Psoas muscle (tissue), 8 donors: ENCODE measurements around the gene SIK2. TPM values are rescaled to one million over a fixed set of nuclear protein-coding genes. Genes with fewer than 3 reads are reported as not detected.

ENCODE experiments used
- ATAC-seq, 4 donors: fragments of 200-7000 bp; cut with Tn5 transposase; one replicate each; pipeline ENCODE4 v1.9.1; 2020; ENCODE audit warnings: moderate library complexity in 3 of 4, mild to moderate bottlenecking in 2 of 4
- DNase-seq, 2 donors: peaks; one replicate each; pipeline ENCODE4 v3.0.0-alpha.2; 2020
- H3K27ac ChIP-seq: fragments of 200-600 bp; one replicate; pipeline ENCODE4 v1.8.0; 2022
- H3K27me3 ChIP-seq, 3 donors: fragments of 200-600 bp in 1 of 3; one replicate each; pipeline versions ENCODE4 v1.6.1 to v1.8.0; 2013 to 2022; ENCODE audit warnings: low read length in 2 of 3, mild to moderate bottlenecking in 2 of 3, moderate library complexity in 1 of 3; ENCODE audit not compliant: insufficient read depth in 3 of 3
- H3K36me3 ChIP-seq, 2 donors: fragments of 200-600 bp in 1 of 2; one replicate each; pipeline versions ENCODE4 v1.6.1 to v1.8.0; 2013 to 2022; ENCODE audit warnings: low read depth in 1 of 2, mild to moderate bottlenecking in 1 of 2, moderate library complexity in 1 of 2; ENCODE audit not compliant: insufficient read depth in 1 of 2
- H3K4me1 ChIP-seq: fragments of 200-600 bp; one replicate; pipeline ENCODE4 v1.8.0; 2022
- H3K4me3 ChIP-seq: fragments of 200-600 bp; one replicate; pipeline ENCODE4 v1.8.0; 2022; ENCODE audit warnings: mild to moderate bottlenecking
- H3K9me3 ChIP-seq: fragments of 200-600 bp; one replicate; pipeline ENCODE4 v1.8.0; 2022
- WGBS, 3 donors: extraction: QIAGEN DNeasy Blood & Tissue Kit; methylation state at CpG; one replicate each; pipeline versions ENCODE4 v1.1.6 to v1.1.7; 2013; 5-methylcytosine and 5-hydroxymethylcytosine counted together
- intact Hi-C, 2 donors: fragments of 100-400 bp; cut with DNase I; formaldehyde crosslinking; loops; one replicate each; pipeline versions ENCODE4 v1.11.0 to v1.14.2; 2022
- polyA plus RNA-seq, 3 donors: library from polyadenylated mRNA; stranded (reverse); fragments of 200-250 nt; gene quantifications; one replicate each; pipeline ENCODE4 v1.2.3, GENCODE V29; 2013
- total RNA-seq, 4 donors: library from RNA; stranded (reverse); fragmentation: NEBNext Ultra II Directional in 2 of 4; extraction: Animal tissue kit (Norgen Biotek cat#: 25700) in 2 of 4; gene quantifications; one replicate each; pipeline versions ENCODE4 v1.2.1 to v1.2.4, GENCODE V29; 2021 to 2023
- TF ChIP-seq, protein P1 (sequence below): fragments of 200-600 bp; IDR thresholded peaks from one replicate; pipeline ENCODE4 v1.8.0; 2022; ENCODE audit warnings: antibody characterized with exemption
- donor health status: healthy with polysubstance abuse.
- donor health status: DM: no; HTN: no; CAD: no; lungs with moderate emphysema.
- donor health status: Bipolar disorder and iron deficiency.
- donor health status: healthy.
- donor health status: DM: yes; HTN: yes; CAD: no.
- donor health status: DM: no; HTN: no; CAD: no.
- donor health status: DM: no; HTN: no; CAD: no.
- donor health status: DM: yes; HTN: yes; CAD: no.

The SIK2 gene
- total and polyA plus RNA-seq, 7 donors = 9.0 to 69.6 (median 30.4) TPM

DNA sequence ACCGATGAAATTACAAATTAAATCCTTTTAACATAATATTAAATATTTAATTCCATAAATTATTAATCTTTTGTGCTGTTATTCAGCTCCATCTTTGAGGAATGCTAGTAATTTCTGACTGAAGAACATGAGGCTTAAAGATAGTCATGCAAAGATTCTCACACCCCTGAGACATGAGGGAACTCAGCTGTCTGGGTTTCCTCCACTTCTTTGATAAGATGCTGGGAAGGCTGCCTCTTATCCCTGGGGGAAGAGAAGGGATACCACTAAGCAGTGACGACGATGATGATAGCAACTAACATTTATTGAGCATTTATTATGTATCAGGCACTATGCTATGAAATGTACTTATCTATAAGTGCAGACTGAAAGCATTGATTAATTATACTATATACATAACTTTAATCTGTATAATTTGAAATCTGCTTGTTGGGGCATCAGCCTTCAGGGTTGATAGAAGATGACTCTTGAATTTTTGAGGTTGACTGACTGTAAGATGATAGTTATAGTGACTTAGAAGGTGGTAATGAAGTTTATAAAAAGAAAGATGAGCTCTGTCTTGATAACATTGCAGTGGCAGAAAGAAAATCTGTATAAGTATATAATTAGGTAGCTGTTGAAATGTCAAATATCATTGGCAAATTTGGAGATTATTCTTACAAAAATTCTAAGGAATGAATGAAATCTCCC lies 78.4 kb downstream of the SIK2 start:
- DNase-seq = no peak
- peak overlapping the region; percentile 34 for H3K27ac ChIP-seq

GRCh38 chr11:111683806-111684205 lies 81.6 kb downstream of the SIK2 start:
- Histone ChIP-seq H3K27ac (no peak overlapping the region), H3K36me3 (peaks cover 3 to 22% of the 10 kb centered on the region in 2 donors), H3K9me3 (no peaks in the 10 kb centered on the region), H3K27me3 (no peaks in the 10 kb centered on the region), H3K4me3 (no peak overlapping the region), H3K4me1 (peaks cover 14% of the 10 kb centered on the region)
- 90 to 95% (median 94%) methylated on average over 3 of the region's 3 CpGs for WGBS, 3 donors
- DNase-seq (no peak), ATAC-seq (no peak)
- intact Hi-C loops = no loop called here
- TF ChIP-seq, protein P1, sequence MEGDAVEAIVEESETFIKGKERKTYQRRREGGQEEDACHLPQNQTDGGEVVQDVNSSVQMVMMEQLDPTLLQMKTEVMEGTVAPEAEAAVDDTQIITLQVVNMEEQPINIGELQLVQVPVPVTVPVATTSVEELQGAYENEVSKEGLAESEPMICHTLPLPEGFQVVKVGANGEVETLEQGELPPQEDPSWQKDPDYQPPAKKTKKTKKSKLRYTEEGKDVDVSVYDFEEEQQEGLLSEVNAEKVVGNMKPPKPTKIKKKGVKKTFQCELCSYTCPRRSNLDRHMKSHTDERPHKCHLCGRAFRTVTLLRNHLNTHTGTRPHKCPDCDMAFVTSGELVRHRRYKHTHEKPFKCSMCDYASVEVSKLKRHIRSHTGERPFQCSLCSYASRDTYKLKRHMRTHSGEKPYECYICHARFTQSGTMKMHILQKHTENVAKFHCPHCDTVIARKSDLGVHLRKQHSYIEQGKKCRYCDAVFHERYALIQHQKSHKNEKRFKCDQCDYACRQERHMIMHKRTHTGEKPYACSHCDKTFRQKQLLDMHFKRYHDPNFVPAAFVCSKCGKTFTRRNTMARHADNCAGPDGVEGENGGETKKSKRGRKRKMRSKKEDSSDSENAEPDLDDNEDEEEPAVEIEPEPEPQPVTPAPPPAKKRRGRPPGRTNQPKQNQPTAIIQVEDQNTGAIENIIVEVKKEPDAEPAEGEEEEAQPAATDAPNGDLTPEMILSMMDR = no peak

More for the DNA sequence above, 78.4 kb downstream of the SIK2 start:
- Histone ChIP-seq H3K4me1 (peaks cover 33% of the 10 kb centered on the region), H3K9me3 (no peaks in the 10 kb centered on the region), H3K36me3 (peaks cover 3 to 13% of the 10 kb centered on the region in 2 donors), H3K4me3 (no peak overlapping the region), H3K27me3 (no peaks in the 10 kb centered on the region)
- intact Hi-C loops = no loop called here
- peak in 2 of 4 donors; percentile 43 to 59 for ATAC-seq
- 89 to 94% (median 93%) methylated on average over 3 of the region's 3 CpGs for WGBS, 3 donors
- TF ChIP-seq, protein P1 = no peak

DNA sequence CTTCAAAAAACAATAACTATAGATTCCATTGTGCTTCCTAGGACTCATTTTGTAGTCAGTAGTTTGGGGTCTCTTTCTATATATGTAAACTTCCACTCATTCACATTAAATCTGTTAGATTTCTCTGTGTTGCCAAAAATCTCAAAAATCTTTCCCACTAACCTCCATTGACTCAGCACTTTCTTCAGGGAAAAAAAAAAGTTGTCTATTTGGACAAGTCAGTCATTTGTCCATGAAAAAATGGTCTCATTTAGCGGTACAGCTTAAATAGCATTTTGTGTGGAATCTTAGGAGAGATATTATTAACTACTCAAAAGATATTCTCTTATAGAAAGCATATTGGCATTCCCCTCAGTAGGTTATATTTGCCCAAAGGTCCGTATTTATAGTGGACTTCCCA lies 82.0 kb downstream of the SIK2 start:
- Histone ChIP-seq H3K27me3 (no peaks in the 10 kb centered on the region), H3K36me3 (peaks cover 3 to 26% of the 10 kb centered on the region in 2 donors), H3K27ac (no peak overlapping the region), H3K4me1 (peaks cover 14% of the 10 kb centered on the region), H3K9me3 (no peaks in the 10 kb centered on the region), H3K4me3 (no peak overlapping the region)
- 92 to 98% (median 92%) methylated on average over 2 of the region's 2 CpGs for WGBS, 3 donors
- no peak for ATAC-seq
- TF ChIP-seq, protein P1 = no peak
- no peak for DNase-seq
- intact Hi-C loops = no loop called here

DNA sequence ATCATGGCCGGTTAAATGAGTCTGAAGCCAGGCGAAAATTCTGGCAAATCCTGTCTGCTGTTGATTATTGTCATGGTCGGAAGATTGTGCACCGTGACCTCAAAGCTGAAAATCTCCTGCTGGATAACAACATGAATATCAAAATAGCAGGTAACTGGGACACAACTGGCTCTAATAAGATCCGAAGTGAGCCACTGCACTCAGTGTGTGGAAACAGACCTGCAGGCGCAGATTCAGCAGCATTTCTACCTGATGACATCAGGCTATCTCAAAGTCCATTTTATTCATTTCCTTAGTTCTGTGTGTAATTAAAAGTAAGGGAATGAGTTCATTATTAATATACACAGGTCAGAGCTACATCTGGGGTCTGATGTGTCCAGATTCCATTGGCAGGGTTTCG lies 85.8 kb downstream of the SIK2 start:
- H3K9me3 ChIP-seq = no peaks in the 10 kb centered on the region
- no peaks in the 10 kb centered on the region for H3K27me3 ChIP-seq
- no peaks in the 10 kb centered on the region for H3K4me1 ChIP-seq
- peaks cover 3 to 29% of the 10 kb centered on the region in 2 donors for H3K36me3 ChIP-seq
- H3K4me3 ChIP-seq = no peak overlapping the region
- DNase-seq (no peak), ATAC-seq (no peak)
- H3K27ac ChIP-seq = no peak overlapping the region
- 86 to 94% (median 87%) methylated on average over 7 of the region's 7 CpGs for WGBS, 3 donors
- TF ChIP-seq, protein P1 = no peak
- intact Hi-C loops = no loop called here
